K562 (cell line): ENCODE measurements around the gene PIGQ. TPM values are rescaled to one million over a fixed set of nuclear protein-coding genes. Genes with fewer than 3 reads are reported as not detected.
A peak's percentile ranks its signal among the peaks of the same experiment; 100 is the strongest.

Experiments
- CBX3 ChIP-seq, 2 experiments: IDR thresholded peaks; 1 replicate in 1 of 2; 2 replicates in 1 of 2; pipeline ENCODE4 v1.6.1; 2012; ENCODE audit warnings: inconsistent platforms in 2 of 2, low read length in 2 of 2, borderline replicate concordance in 1 of 2, control low read depth in 1 of 2
- CCAR2 ChIP-seq: fragments of 200-400 bp; formaldehyde crosslinking; IDR thresholded peaks from 2 replicates; pipeline ENCODE4 v1.6.1; 2017; ENCODE audit warnings: mild to moderate bottlenecking, low read depth, low read length
- CXXC5 ChIP-seq: fragments of 250-450 bp; sonication (Bioruptor Pico); IDR thresholded peaks from 2 replicates; pipeline ENCODE4 v1.8.0; 2022; ENCODE audit warnings: inconsistent platforms, mild to moderate bottlenecking, moderate library complexity
- E2F5 ChIP-seq: sonication (generic); formaldehyde crosslinking; IDR thresholded peaks from 2 replicates; pipeline ENCODE4 v1.8.0; 2022; ENCODE audit warnings: mild to moderate bottlenecking, missing genetic modification reagents
- GATAD2B ChIP-seq: fragments of 450-650 bp; IDR thresholded peaks from 2 replicates; pipeline ENCODE4 v1.6.1; 2017; ENCODE audit warnings: mild to moderate bottlenecking, borderline replicate concordance
- KDM1A ChIP-seq, 2 experiments: fragments of 450-650 bp; IDR thresholded peaks; 2 replicates each; pipeline ENCODE4 v1.6.1; 2016; ENCODE audit warnings: mild to moderate bottlenecking in 2 of 2
- NCOA2 ChIP-seq, 2 experiments: fragments of 450-650 bp; IDR thresholded peaks; 2 replicates each; pipeline ENCODE4 v1.6.1; 2018; ENCODE audit warnings: mild to moderate bottlenecking in 2 of 2, moderate library complexity in 1 of 2; ENCODE audit not compliant: partially characterized antibody in 2 of 2
- NEUROD1 ChIP-seq: fragments of 150-350 bp; IDR thresholded peaks from 2 replicates; pipeline ENCODE4 v1.6.1; 2014; ENCODE audit warnings: borderline replicate concordance, low read length, low read depth; ENCODE audit not compliant: partially characterized antibody
- SIX5 ChIP-seq, 2 experiments: IDR thresholded peaks; 2 replicates each; pipeline ENCODE4 v1.6.1; 2011; ENCODE audit warnings: low read length in 2 of 2, borderline replicate concordance in 1 of 2, low read depth in 1 of 2, mild to moderate bottlenecking in 1 of 2, moderate library complexity in 1 of 2; ENCODE audit not compliant: insufficient read depth in 1 of 2
- SP2 ChIP-seq: IDR thresholded peaks from 2 replicates; pipeline ENCODE4 v1.6.1; 2011; ENCODE audit warnings: mild to moderate bottlenecking, low read depth, low read length, moderate library complexity; ENCODE audit not compliant: poor library complexity, severe bottlenecking; ENCODE audit errors: extremely low read depth
- TAL1 ChIP-seq: fragments of 450-650 bp; IDR thresholded peaks from 2 replicates; pipeline ENCODE4 v1.6.1; 2016; ENCODE audit warnings: mild to moderate bottlenecking
- TFAP4 ChIP-seq: sonication (generic); formaldehyde crosslinking; IDR thresholded peaks from 2 replicates; pipeline ENCODE4 v1.8.0; 2022; ENCODE audit warnings: missing genetic modification reagents, mild to moderate bottlenecking, moderate library complexity, borderline replicate concordance
- XRCC5 ChIP-seq: fragments of 200-400 bp; formaldehyde crosslinking; IDR thresholded peaks from 2 replicates; pipeline ENCODE4 v1.6.1; 2017; ENCODE audit warnings: low read depth, mild to moderate bottlenecking, low read length
- YY1 ChIP-seq, 3 experiments: IDR thresholded peaks; 2 replicates each; pipeline ENCODE4 v1.6.1; 2011; ENCODE audit warnings: low read length in 2 of 3, mild to moderate bottlenecking in 2 of 3, moderate library complexity in 2 of 3, borderline replicate concordance in 1 of 3, control low read depth in 1 of 3, low read depth in 1 of 3; ENCODE audit not compliant: insufficient read depth in 3 of 3, insufficient replicate concordance in 2 of 3, control insufficient read depth in 1 of 3, insufficient read length in 1 of 3; ENCODE audit errors: extremely low read depth in 1 of 3
- ZBTB7A ChIP-seq: IDR thresholded peaks from 2 replicates; pipeline ENCODE4 v1.6.1; 2011; ENCODE audit warnings: low read depth, mild to moderate bottlenecking, low read length, moderate library complexity, borderline replicate concordance; ENCODE audit not compliant: control insufficient read depth
- ZFX ChIP-seq: sonication (generic); formaldehyde crosslinking; IDR thresholded peaks from 2 replicates; pipeline ENCODE4 v1.8.0; 2022; ENCODE audit warnings: mild to moderate bottlenecking, missing genetic modification reagents, moderate library complexity
- ZNF124 ChIP-seq: sonication (generic); formaldehyde crosslinking; IDR thresholded peaks from 2 replicates; pipeline ENCODE4 v1.8.1; 2022; ENCODE audit warnings: missing genetic modification reagents
- ZNF324 ChIP-seq: fragments of 250-450 bp; sonication (Bioruptor Pico); IDR thresholded peaks from 2 replicates; pipeline ENCODE4 v1.4.0; 2020; ENCODE audit warnings: mild to moderate bottlenecking
- ZNF785 ChIP-seq: fragments of 250-450 bp; sonication (Bioruptor Pico); IDR thresholded peaks from 2 replicates; pipeline ENCODE4 v1.4.0; 2020; ENCODE audit warnings: mild to moderate bottlenecking
- polyA plus RNA-seq, 8 experiments: library from polyadenylated mRNA; depleted of rRNA in 4 of 8; stranded (reverse) in 5 of 8; unstranded in 3 of 8; fragments of >200 nt; fragmentation: Nextera tagmentation in 2 of 8; fragmentation: Illumina TruSeq in 1 of 8; extraction: Ambion mirVana in 2 of 8; extraction: Trizol in 1 of 8; gene quantifications; 2 replicates each; pipeline versions ENCODE4 v1.2.1 to v1.2.3, GENCODE V29; 2011 to 2014; ENCODE audit warnings: inconsistent platforms in 1 of 8, missing spikeins in 1 of 8
- total RNA-seq, 7 experiments: library from RNA; depleted of rRNA in 6 of 7; stranded (reverse); fragments of >200 nt in 6 of 7; fragmentation: Illumina TruSeq in 2 of 7; extraction: Trizol in 2 of 7; gene quantifications; 2 replicates each; pipeline versions ENCODE4 v1.2.1 to v1.2.3, GENCODE V29; 2011 to 2021; ENCODE audit warnings: low replicate concordance in 1 of 7
- TF ChIP-seq, protein P1 (sequence below): fragments of 450-650 bp; formaldehyde crosslinking; IDR thresholded peaks from 2 replicates; pipeline ENCODE4 v1.4.0; 2020; ENCODE audit warnings: mild to moderate bottlenecking, moderate library complexity
- TF ChIP-seq, protein P2 (sequence below): fragments of 450-650 bp; formaldehyde crosslinking; IDR thresholded peaks from 2 replicates; pipeline ENCODE4 v1.4.0; 2022; ENCODE audit warnings: missing genetic modification characterization

PIGQ gene
- total and polyA plus RNA-seq, 9 of the 15 experiments (the other 6 are each of a cell fraction or from before 2014, with no cell fraction given): 0.20 to 49.6 (median 11.7) TPM

DNA sequence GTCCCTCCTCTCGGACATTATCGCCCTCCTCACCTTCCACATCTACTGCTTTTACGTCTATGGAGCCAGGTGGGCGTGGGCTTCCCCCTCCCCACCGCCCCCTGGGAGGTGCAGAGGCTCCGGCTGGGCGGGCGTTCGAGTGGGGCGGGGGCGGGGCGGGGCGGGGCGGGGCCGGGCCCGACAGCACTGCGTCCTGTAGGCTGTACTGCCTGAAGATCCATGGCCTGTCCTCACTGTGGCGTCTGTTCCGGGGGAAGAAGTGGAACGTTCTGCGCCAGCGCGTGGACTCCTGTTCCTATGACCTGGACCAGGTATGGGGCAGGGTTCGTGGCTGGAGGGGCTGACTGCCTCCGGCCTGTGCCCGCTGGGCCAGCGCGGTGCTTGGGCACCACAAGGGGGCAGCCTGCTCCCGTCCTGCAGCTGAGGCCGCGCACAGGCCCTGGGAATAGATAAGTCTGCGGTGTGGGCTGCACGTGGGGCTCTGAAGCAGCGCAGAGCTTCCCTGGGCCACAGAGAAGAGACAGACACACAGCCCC, 9.2 kb downstream of the PIGQ start (continued):
- TF ChIP-seq, protein P1, sequence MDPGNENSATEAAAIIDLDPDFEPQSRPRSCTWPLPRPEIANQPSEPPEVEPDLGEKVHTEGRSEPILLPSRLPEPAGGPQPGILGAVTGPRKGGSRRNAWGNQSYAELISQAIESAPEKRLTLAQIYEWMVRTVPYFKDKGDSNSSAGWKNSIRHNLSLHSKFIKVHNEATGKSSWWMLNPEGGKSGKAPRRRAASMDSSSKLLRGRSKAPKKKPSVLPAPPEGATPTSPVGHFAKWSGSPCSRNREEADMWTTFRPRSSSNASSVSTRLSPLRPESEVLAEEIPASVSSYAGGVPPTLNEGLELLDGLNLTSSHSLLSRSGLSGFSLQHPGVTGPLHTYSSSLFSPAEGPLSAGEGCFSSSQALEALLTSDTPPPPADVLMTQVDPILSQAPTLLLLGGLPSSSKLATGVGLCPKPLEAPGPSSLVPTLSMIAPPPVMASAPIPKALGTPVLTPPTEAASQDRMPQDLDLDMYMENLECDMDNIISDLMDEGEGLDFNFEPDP (CRISPR knock-in tag): no peak
- peak; percentile 24; the same call in 1 of the 2 replicates for TF ChIP-seq TAL1
- no peak for TF ChIP-seq NCOA2 (IDR thresholded peaks at IDR 0.05; ENCODE audit: partially characterized antibody in 2 of 2)
- TF ChIP-seq ZNF324 (CRISPR knock-in tag): no peak
- TF ChIP-seq SP2: no peak
- no peak for TF ChIP-seq KDM1A (IDR thresholded peaks at IDR 0.05)
- peak; percentile 94 for TF ChIP-seq XRCC5
- TF ChIP-seq NEUROD1: peak; percentile 55
- peak; percentile 73; the same call in 1 of the 2 replicates for TF ChIP-seq ZBTB7A
- peak; percentile 89 for TF ChIP-seq ZFX (CRISPR knock-in tag)
- TF ChIP-seq GATAD2B: 0 out of 2 replicates have a peak, but pooled peaks have one; percentile 56
- peak; percentile 93 for TF ChIP-seq CXXC5 (CRISPR knock-in tag)
- no peak for TF ChIP-seq ZNF785 (CRISPR knock-in tag)
- TF ChIP-seq CCAR2: no peak
- TF ChIP-seq, protein P2, sequence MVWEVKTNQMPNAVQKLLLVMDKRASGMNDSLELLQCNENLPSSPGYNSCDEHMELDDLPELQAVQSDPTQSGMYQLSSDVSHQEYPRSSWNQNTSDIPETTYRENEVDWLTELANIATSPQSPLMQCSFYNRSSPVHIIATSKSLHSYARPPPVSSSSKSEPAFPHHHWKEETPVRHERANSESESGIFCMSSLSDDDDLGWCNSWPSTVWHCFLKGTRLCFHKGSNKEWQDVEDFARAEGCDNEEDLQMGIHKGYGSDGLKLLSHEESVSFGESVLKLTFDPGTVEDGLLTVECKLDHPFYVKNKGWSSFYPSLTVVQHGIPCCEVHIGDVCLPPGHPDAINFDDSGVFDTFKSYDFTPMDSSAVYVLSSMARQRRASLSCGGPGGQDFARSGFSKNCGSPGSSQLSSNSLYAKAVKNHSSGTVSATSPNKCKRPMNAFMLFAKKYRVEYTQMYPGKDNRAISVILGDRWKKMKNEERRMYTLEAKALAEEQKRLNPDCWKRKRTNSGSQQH (CRISPR knock-in tag): no peak
- TF ChIP-seq CBX3 (IDR thresholded peaks at IDR 0.05; ENCODE audit: borderline replicate concordance in 1 of 2, low read length in 2 of 2): peak in 1 of 2 experiments; percentile 81; a peak in 1 of 3 replicates
- TF ChIP-seq YY1 (IDR thresholded peaks at IDR 0.05; ENCODE audit: borderline replicate concordance in 1 of 3, control insufficient read depth in 1 of 3, extremely low read depth in 1 of 3, insufficient read depth in 3 of 3, insufficient read length in 1 of 3, insufficient replicate concordance in 2 of 3, low read depth in 1 of 3, low read length in 2 of 3): peak in 1 of 3 experiments; percentile 65
- TF ChIP-seq TFAP4: peak; percentile 98
- 0 out of 2 replicates have a peak, but pooled peaks have one; percentile 46 for TF ChIP-seq E2F5
- TF ChIP-seq ZNF124 (CRISPR knock-in tag): no peak
- no peak for TF ChIP-seq SIX5 (IDR thresholded peaks at IDR 0.05; ENCODE audit: borderline replicate concordance in 1 of 2, insufficient read depth in 1 of 2, low read depth in 1 of 2, low read length in 2 of 2)
